NCI-H2196 treated with DMSO at 0.1 percent for 48 hours (cell line): ENCODE results near the gene SKA2.
"Not testable (repeated sequence)": the region's sequence is repeated elsewhere in the genome, so short reads cannot be mapped to it uniquely, and the experiment has no call there.

Experiments
- DNase-seq: peaks from one replicate; lab custom pipeline; 2025; ENCODE audit not compliant: unreplicated experiment; lab: John Stamatoyannopoulos, UW

Gene SKA2

GRCh38 chr17:59101178-59101577 is 53.8 kb downstream of the SKA2 start:
- no peak for DNase-seq

- no peak for DNase-seq
Observed at GRCh38 chr17:59097876-59098275, 57.1 kb downstream of the SKA2 start.

GRCh38 chr17:59094861-59095530 is 60.0 kb downstream of the SKA2 start:
- no peak for DNase-seq

- DNase-seq, result no peak
Observed at GRCh38 chr17:59093702-59094231, 61.2 kb downstream of the SKA2 start.

GRCh38 chr17:59093145-59093701 is 61.8 kb downstream of the SKA2 start:
- no peak for DNase-seq

GRCh38 chr17:59090593-59090992 is 64.4 kb downstream of the SKA2 start:
- not testable (repeated sequence) for DNase-seq

GRCh38 chr17:59084154-59084553 is 70.8 kb downstream of the SKA2 start:
- no peak for DNase-seq

- DNase-seq, result no peak
Observed at GRCh38 chr17:59074494-59074893, 80.5 kb downstream of the SKA2 start.

- no peak for DNase-seq
Observed at GRCh38 chr17:59073972-59074371, 81.0 kb downstream of the SKA2 start.

- no peak for DNase-seq
Observed at GRCh38 chr17:59069856-59070255, 85.1 kb downstream of the SKA2 start.

- DNase-seq, result no peak
Observed at GRCh38 chr17:59067756-59068155, 87.2 kb downstream of the SKA2 start.

- DNase-seq, result no peak
Observed at GRCh38 chr17:59067340-59067739, 87.6 kb downstream of the SKA2 start.

- no peak for DNase-seq
Observed at GRCh38 chr17:59062509-59062908, 92.5 kb downstream of the SKA2 start.
